Epithelial cell of proximal tubule (primary cell): Measurements from ENCODE around the gene DIO2. TPM values are rescaled to one million over a fixed set of nuclear protein-coding genes. Genes with fewer than 3 reads are reported as not detected.

Experiments
- DNase-seq: peaks from one replicate; pipeline ENCODE4 v3.0.0-alpha.2; 2011; ENCODE audit warnings: low read depth
- H3K4me3 ChIP-seq: 2 replicates; pipeline ENCODE4 v1.5.1; 2011; ENCODE audit warnings: low read depth, mild to moderate bottlenecking, low read length
- CTCF ChIP-seq: conservative IDR thresholded peaks from 2 replicates; pipeline ENCODE4 v1.5.1; 2012; ENCODE audit warnings: low read depth, mild to moderate bottlenecking, low read length
- total RNA-seq: library from RNA; depleted of rRNA; stranded (reverse); fragments of >200 nt; gene quantifications from 2 replicates; pipeline ENCODE4 v1.2.3, GENCODE V29; 2015

The DIO2 gene
- total RNA-seq, 1 donor from 2014 or later, result not detected

- H3K4me3 ChIP-seq, result no peak overlapping the region
- no peak for DNase-seq
- no peak for TF ChIP-seq CTCF
Observed at GRCh38 chr14:80206351-80207080, 4.8 kb downstream of the DIO2 start.

- peak; percentile 59 for TF ChIP-seq CTCF
- H3K4me3 ChIP-seq, result no peak overlapping the region
- no peak for DNase-seq
Observed at GRCh38 chr14:80202888-80203562, 8.3 kb downstream of the DIO2 start.

DNA sequence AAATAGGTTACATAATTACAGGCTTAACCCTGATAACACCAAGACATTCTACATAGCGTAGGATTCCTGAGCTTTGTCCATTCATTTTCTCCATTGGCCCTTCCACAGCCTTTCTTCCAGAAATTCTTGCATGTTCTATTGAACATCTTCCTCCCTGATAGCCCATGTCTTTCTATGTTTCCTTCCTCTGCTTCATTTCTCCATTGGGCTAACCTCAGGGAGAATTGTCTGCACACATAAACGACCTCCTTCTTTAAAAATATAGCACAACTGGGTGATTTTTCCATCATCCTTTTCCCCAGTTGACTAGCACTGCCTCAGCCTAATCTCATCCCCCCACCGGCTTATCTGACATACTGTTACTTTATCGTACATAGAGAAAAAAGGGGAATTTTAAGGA is 11.2 kb downstream of the DIO2 start:
- no peak for TF ChIP-seq CTCF
- H3K4me3 ChIP-seq, result no peak overlapping the region
- DNase-seq, result no peak

DNA sequence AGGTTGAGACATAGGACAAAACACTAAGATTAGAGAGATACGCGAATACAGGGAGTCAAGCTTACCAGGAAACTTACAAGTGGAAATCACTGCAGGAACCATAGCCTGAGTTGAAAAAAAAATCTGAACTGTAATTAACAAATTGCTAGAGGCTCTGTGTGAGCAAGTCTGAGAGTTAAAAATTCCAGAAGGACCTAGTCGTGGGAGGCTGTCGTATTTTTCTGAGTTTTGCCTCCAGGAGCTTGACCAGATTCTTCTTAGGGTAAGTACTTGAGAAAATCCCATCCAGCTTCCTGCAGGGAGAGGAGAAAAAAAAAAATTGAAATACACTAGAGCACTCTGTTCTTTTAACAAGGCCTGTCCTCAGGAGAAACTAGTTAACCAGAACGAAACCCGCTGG is 22.7 kb downstream of the DIO2 start:
- TF ChIP-seq CTCF, result no peak
- no peak overlapping the region for H3K4me3 ChIP-seq
- DNase-seq, result no peak

GRCh38 chr14:80186301-80186800 is 25.0 kb downstream of the DIO2 start:
- TF ChIP-seq CTCF, result no peak
- no peak overlapping the region for H3K4me3 ChIP-seq
- DNase-seq, result no peak

- TF ChIP-seq CTCF, result no peak
- no peak overlapping the region for H3K4me3 ChIP-seq
- no peak for DNase-seq
Observed at GRCh38 chr14:80176893-80177292, 34.4 kb downstream of the DIO2 start.
